Activated CD8-positive, alpha-beta memory T cell treated with anti-CD3 and anti-CD28 coated beads for 24 hours (primary cell): Measurements from ENCODE around the gene GPR137.
A peak's percentile ranks its signal among the peaks of the same experiment; 100 is the strongest.

Source experiments
- DNase-seq: peaks from one replicate; pipeline ENCODE4 v3.0.0-alpha.2; 2020

GPR137 gene

GRCh38 chr11:64287676-64288352 lies 2.2 kb downstream of the GPR137 start:
- DNase-seq, result no peak

DNA sequence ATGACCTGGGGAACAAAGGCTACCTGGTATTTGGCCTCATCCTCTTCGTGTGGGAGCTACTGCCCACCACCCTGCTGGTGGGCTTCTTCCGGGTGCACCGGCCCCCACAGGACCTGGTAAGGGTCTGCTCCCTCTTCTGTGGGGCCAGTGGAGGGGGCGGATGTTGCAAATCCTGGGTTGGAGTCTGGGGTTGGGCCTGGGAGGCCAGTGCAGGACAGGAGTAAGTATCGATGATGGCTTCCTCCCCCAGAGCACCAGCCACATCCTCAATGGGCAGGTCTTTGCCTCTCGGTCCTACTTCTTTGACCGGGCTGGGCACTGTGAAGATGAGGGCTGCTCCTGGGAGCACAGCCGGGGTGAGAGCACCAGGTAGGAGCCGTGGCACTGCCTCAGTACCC lies 2.7 kb downstream of the GPR137 start:
- no peak for DNase-seq

DNA sequence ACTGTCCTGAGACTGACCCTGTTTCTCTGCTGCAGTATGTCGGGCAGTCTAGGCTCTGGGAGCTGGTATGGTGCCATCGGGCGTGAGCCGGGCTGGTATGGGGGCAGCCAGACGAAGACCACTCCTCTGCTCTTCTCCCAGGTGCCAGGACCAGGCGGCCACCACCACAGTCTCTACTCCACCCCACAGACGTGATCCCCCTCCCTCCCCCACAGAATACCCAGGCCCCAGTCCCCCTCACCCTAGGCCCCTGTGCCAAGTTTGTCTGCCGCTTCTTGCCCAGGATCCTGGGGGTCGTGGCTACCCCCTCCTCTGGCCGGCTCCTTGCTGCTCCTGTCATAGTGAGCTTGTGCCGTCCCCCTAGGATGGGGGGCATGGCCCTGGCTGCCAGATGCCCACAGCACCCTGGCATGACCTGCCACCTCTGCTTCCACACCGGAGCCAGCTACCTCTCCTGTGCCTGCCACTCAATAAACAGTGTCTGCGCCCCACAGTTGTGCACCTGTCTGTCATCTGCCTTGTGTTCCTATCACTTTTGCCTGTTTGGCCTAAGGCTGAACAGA lies 3.4 kb downstream of the GPR137 start:
- no peak for DNase-seq

DNA sequence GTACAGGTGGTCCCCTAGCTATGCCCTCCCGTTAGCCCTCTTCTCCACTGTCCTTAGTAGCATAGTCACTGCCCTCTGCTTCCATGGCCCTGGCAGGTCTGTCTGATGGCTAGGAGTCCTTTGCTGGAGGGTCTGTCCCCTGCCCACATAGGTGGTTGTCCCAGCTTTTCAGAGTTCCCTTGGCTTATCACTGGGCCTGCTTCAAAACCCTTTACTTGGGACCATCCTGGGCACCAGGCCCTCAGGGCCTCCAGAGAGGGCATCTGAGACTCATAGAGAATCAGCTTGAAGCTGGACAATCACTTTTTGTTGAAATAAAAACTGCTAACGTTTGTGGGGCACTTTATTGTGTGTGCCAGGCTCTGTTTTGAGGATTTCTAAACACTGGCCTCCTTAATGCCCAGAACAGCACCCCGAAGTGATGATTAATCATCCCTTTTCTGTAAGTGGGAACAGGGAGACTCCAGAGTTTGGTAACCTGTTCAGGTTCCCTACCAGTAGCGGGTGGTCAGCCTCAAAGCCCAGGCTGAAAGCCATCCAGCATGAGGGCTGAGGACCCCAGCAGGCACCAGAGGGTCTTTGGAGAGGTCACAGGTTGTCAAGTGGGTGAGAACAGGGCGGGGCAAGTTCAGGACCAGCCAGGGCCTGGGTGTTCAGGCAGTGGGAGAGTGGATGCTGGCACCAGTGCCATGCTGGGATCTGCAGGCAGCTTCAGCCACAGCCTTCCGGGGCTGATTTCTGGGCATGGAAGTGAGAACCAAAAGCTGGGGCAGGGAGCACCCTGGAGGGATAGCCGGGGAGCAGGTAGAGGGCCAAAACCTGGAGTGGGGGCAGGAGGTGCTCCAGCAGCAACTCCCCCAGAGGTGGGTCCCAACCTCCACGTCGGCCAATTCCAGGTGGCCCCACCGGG lies 5.0 kb downstream of the GPR137 start:
- no peak for DNase-seq

DNA sequence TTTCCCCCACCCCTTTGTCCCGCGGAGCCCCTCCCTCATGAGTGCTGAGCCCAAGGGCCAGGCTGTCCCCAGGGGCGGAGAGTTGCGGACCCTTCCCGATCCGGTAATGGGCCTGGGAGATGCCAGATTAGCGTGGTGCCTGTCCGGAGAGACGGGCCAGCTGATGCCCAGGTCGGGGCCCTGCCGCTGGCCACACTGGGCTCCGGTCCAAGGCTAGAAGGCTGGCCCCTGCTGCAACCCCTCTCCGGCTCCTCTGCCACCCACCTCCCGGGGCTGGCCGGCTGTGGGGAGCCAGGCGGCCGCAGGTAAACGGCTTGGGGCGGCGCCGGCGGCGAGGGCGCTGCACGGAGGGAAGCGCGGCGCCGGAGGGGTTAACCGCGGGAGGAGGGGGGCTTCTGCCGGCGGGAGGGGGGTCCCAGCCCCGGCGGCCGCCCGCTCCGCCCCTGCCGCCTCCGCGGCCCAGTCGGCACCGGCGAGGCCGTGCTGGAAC lies 5.7 kb downstream of the GPR137 start, which contains the start of gene KCNK4:
KCNK4 (plus strand) TSS at position 41 of the 490 bp plus-strand sequence. CDS start 1,717 bp downstream, outside the sequence.
- DNase-seq, result no peak

GRCh38 chr11:64291752-64292459 lies 6.3 kb downstream of the GPR137 start:
- no peak for DNase-seq

DNA sequence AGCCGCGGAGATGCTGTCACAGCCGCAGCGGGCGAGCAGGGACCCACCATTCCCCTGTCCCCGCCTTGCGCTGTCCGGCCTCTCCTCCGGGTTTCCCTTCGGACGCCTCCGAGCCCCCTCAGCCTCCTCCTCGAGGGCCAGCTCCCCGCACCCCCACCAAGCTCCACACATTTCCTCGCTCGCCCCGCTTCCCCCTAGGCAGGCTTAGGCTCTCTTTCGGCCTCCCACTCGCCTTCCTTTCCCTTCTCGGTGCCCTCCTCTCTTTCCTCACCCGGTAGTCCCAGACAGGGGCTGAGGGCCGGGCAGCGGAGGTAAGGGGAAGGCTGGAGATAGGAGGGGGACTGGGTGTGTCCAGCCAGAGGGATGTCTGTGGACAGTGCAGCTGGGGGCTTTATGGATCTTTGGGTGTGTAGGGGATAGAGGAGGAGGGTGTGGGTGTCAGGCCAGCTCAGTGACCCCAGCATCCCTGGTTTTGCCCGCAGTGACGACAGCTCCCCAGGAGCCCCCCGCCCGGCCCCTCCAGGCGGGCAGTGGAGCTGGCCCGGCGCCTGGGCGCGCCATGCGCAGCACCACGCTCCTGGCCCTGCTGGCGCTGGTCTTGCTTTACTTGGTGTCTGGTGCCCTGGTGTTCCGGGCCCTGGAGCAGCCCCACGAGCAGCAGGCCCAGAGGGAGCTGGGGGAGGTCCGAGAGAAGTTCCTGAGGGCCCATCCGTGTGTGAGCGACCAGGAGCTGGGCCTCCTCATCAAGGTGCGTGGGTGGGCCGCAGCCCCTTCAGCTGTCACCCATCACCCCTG lies 7.0 kb downstream of the GPR137 start:
- DNase-seq, result no peak

DNA sequence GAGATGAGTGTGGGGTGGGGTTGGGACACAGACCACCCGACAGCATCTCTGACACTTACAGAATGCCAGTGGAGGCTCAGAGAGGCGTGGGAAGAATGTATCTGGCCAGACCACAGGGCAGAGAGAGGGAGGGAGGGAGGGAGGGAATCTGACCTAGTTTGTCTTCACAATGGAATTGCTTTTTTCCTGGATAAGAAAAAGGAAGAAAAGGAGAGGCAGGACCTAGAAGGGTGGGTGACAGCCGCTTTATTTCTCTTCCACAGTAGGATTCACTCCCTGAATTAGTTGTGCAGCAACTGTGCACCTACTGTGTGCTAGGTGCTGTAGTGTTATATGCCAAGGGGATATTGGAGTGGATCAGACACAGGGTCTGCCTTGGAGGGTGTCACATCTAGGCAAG lies 9.1 kb downstream of the GPR137 start:
- DNase-seq, result no peak

GRCh38 chr11:64295760-64296159 lies 10.1 kb downstream of the GPR137 start:
- no peak for DNase-seq

- DNase-seq, result no peak
Observed at GRCh38 chr11:64296236-64296635, 10.6 kb downstream of the GPR137 start.

GRCh38 chr11:64296830-64297698 lies 11.4 kb downstream of the GPR137 start:
- DNase-seq, result no peak

GRCh38 chr11:64297699-64298358 lies 12.2 kb downstream of the GPR137 start:
- DNase-seq, result no peak

DNA sequence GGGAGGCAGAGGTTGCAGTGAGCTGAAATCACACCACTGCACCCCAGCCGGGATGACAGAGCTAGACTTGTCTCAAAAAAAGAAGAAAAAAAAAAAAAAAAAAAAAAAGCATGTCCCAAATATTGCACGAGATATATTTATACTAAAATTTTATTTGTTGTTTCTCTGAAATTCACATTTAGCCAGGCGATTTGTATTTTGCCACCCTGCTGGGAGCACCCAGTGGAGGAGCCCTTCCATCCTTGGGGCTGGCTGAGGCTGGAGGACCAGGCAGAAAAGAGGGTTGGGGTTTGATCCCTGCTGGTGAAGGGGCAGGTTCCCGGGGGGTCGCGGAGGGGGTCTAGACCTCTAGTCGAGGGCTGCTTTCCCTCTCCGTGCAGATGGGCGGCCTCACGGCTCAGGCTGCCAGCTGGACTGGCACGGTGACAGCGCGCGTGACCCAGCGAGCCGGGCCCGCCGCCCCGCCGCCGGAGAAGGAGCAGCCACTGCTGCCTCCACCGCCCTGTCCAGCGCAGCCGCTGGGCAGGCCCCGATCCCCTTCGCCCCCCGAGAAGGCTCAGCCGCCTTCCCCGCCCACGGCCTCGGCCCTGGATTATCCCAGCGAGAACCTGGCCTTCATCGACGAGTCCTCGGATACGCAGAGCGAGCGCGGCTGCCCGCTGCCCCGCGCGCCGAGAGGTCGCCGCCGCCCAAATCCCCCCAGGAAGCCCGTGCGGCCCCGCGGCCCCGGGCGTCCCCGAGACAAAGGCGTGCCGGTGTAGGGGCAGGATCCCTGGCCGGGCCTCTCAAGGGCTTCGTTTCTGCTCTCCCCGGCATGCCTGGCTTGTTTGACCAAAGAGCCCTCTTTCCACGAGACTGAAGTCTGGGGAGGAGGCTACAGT lies 13.6 kb downstream of the GPR137 start:
- no peak for DNase-seq

- no peak for DNase-seq
Observed at GRCh38 chr11:64299847-64300648, 14.4 kb downstream of the GPR137 start, which contains the start of gene CATSPERZ. Gene CATSPERZ, plus strand, starts transcription at chr11:64300358. Its CDS starts 53 bp downstream, at chr11:64300411.

DNA sequence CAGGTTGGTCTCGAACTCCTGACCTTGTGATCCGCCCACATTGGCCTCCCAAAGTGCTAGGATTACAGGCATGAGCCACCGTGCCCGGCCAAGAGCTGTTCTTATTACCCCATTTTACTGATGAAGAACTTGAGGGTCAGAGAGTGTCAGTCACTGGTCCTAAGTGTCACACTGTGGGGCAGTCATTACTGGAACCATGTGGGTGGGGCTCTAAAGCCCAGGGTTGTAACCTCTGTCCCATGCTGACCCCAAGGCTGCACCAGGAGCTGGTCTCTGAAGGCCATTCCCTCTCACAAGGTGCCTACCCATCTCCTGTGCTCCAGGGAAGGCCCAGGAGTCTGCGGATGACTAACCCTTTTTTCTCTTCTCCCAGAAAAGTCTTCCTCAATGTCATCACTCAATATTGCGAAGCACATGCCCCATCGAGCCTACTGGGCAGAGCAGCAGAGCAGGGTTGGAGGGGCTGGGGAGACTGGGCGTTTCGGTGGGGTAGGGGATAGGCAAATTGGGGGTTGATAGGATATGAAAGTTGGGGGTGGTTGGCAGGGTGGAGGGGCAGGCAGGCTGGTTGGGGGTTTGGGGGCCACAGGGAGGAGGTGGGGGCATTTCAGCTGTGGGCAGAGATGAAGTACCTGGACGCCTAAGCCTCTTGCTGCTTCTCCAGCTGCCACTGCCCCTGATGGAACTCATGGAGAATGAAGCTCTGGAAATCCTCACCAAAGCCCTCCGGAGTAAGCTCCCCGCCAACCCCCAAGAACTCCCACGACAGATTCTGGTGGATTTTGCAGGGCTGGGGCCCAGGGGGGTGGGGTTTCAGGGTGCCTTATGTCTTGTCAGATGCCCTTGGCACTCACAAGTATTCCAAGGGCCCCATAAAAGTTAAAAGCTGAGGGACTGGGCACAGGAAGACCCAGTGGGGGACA lies 17.7 kb downstream of the GPR137 start:
- no peak for DNase-seq

GRCh38 chr11:64304032-64304315 lies 18.3 kb downstream of the GPR137 start:
- no peak for DNase-seq

GRCh38 chr11:64304316-64305072 lies 18.8 kb downstream of the GPR137 start:
- DNase-seq, result peak; percentile 98
